Inflammatory macrophage (primary cell): ENCODE results near the gene ZCCHC14.

ENCODE experiments used
- DNase-seq, 2 donors: peaks; one replicate each; pipeline ENCODE4 v3.0.0-alpha.2; 2020 to 2022

ZCCHC14 gene

GRCh38 chr16:87457061-87457611, 35.7 kb downstream of the ZCCHC14 start:
- DNase-seq, result no peak

- DNase-seq, result no peak
Observed at GRCh38 chr16:87454391-87454790, 38.4 kb downstream of the ZCCHC14 start.

GRCh38 chr16:87453326-87453725, 39.5 kb downstream of the ZCCHC14 start:
- DNase-seq, result no peak

- no peak for DNase-seq
Observed at GRCh38 chr16:87451563-87452210, 41.1 kb downstream of the ZCCHC14 start.

GRCh38 chr16:87448866-87449265, 44.0 kb downstream of the ZCCHC14 start:
- no peak for DNase-seq

- DNase-seq, result no peak
Observed at GRCh38 chr16:87447323-87447722, 45.5 kb downstream of the ZCCHC14 start.

GRCh38 chr16:87446479-87446878, 46.3 kb downstream of the ZCCHC14 start:
- DNase-seq, result no peak

- DNase-seq, result no peak
Observed at GRCh38 chr16:87445486-87445885, 47.3 kb downstream of the ZCCHC14 start.

- no peak for DNase-seq
Observed at GRCh38 chr16:87443964-87444363, 48.9 kb downstream of the ZCCHC14 start.

GRCh38 chr16:87443016-87443415, 49.8 kb downstream of the ZCCHC14 start:
- no peak for DNase-seq

GRCh38 chr16:87442581-87442966, 50.2 kb downstream of the ZCCHC14 start:
- DNase-seq, result no peak

- no peak for DNase-seq
Observed at GRCh38 chr16:87441886-87442580, 50.8 kb downstream of the ZCCHC14 start.

- no peak for DNase-seq
Observed at GRCh38 chr16:87439926-87440325, 52.9 kb downstream of the ZCCHC14 start.

GRCh38 chr16:87438611-87438985, 54.2 kb downstream of the ZCCHC14 start:
- DNase-seq, result no peak

- no peak for DNase-seq
Observed at GRCh38 chr16:87437911-87438610, 54.8 kb downstream of the ZCCHC14 start.

- DNase-seq, result no peak
Observed at GRCh38 chr16:87437327-87437726, 55.5 kb downstream of the ZCCHC14 start.

- no peak for DNase-seq
Observed at GRCh38 chr16:87436225-87437172, 56.3 kb downstream of the ZCCHC14 start.

- DNase-seq, result peak; percentile 6 to 24
Observed at GRCh38 chr16:87435372-87436224, 57.2 kb downstream of the ZCCHC14 start.

GRCh38 chr16:87434146-87434667, 58.6 kb downstream of the ZCCHC14 start:
- no peak for DNase-seq

GRCh38 chr16:87432330-87432915, 60.4 kb downstream of the ZCCHC14 start:
- DNase-seq, result no peak

GRCh38 chr16:87431926-87432325, 60.9 kb downstream of the ZCCHC14 start:
- DNase-seq, result no peak
